B cell (primary cell): Measurements from ENCODE around the gene EEA1. TPM values are rescaled to one million over a fixed set of nuclear protein-coding genes. Genes with fewer than 3 reads are reported as not detected.

Experiments used
- ATAC-seq: fragments of 200-7000 bp; cut with Tn5 transposase; one replicate; pipeline ENCODE4 v1.10.0; 2021; ENCODE audit warnings: low read depth, mild to moderate bottlenecking, moderate number of reproducible peaks, moderate library complexity
- CTCF ChIA-PET: fragments of 350-600 bp; sonication (Branson Sonifier 250); formaldehyde crosslinking; loops from one replicate; lab custom pipeline; 2021; ENCODE audit warnings: antibody characterized with exemption, inconsistent platforms; lab: Charles Lee
- POLR2A ChIA-PET: fragments of 350-600 bp; sonication (Branson Sonifier 250); formaldehyde crosslinking; loops from one replicate; lab custom pipeline; 2021; ENCODE audit warnings: antibody characterized with exemption; lab: Charles Lee
- DNase-seq: peaks from one replicate; pipeline ENCODE4 v3.0.0; 2013
- H2AFZ ChIP-seq: 2 replicates; pipeline ENCODE4 v1.6.1; 2012; ENCODE audit warnings: mild to moderate bottlenecking, low read depth, low read length; ENCODE audit not compliant: insufficient read depth, poor library complexity, severe bottlenecking
- H3K27ac ChIP-seq, 2 donors: 1 replicate in 1 of 2; 2 replicates in 1 of 2; pipeline ENCODE4 v1.5.1; 2012 to 2013; ENCODE audit warnings: low read length in 2 of 2, mild to moderate bottlenecking in 2 of 2, moderate library complexity in 1 of 2
- H3K27me3 ChIP-seq, 4 experiments: fragments of 200-600 bp in 1 of 4; sonication (generic) in 1 of 4; replicated peaks in 1 of 4; 1 replicate in 2 of 4; 2 replicates in 2 of 4; pipeline versions ENCODE4 v1.6.1 to v1.7.0; 2013 to 2016; ENCODE audit warnings: low read length in 3 of 4, mild to moderate bottlenecking in 2 of 4, mixed read lengths in 1 of 4, moderate library complexity in 1 of 4; ENCODE audit not compliant: insufficient read depth in 4 of 4, control insufficient read depth in 3 of 4; ENCODE audit errors: control extremely low read depth in 1 of 4
- H3K36me3 ChIP-seq, 2 experiments: replicated peaks in 1 of 2; 1 replicate in 1 of 2; 2 replicates in 1 of 2; pipeline versions ENCODE4 v1.6.1 to v1.7.1; 2013; ENCODE audit warnings: low read length in 1 of 2; ENCODE audit not compliant: insufficient read depth in 2 of 2, control insufficient read depth in 1 of 2; ENCODE audit errors: control extremely low read depth in 1 of 2, extremely low read depth in 1 of 2
- H3K4me1 ChIP-seq, 2 donors: fragments of 200-600 bp in 1 of 2; sonication (generic) in 1 of 2; 1 replicate in 1 of 2; 2 replicates in 1 of 2; pipeline versions ENCODE4 v1.5.1 to v1.6.1; 2013 to 2017; ENCODE audit warnings: low read length in 2 of 2; ENCODE audit not compliant: control insufficient read depth in 2 of 2, insufficient read depth in 2 of 2
- H3K4me2 ChIP-seq: replicated peaks from 2 replicates; pipeline ENCODE3; 2012; ENCODE audit warnings: mild to moderate bottlenecking, low read depth, low read length; ENCODE audit not compliant: poor library complexity, severe bottlenecking
- H3K4me3 ChIP-seq, 5 experiments: fragments of 200-600 bp in 1 of 5; sonication (generic) in 1 of 5; 1 replicate in 3 of 5; 2 replicates in 2 of 5; pipeline versions ENCODE4 v1.5.1 to v1.7.0; 2011 to 2016; ENCODE audit warnings: low read length in 4 of 5, mild to moderate bottlenecking in 4 of 5, low read depth in 2 of 5, control low read depth in 1 of 5, moderate library complexity in 1 of 5; ENCODE audit not compliant: insufficient read depth in 1 of 5; ENCODE audit errors: control extremely low read depth in 1 of 5, extremely low read depth in 1 of 5
- H3K79me2 ChIP-seq: fragments of 200-600 bp; sonication (generic); one replicate; pipeline ENCODE4 v1.6.0; 2016; ENCODE audit warnings: low read length; ENCODE audit not compliant: control insufficient read depth, insufficient read depth
- H3K9ac ChIP-seq: fragments of 200-600 bp; sonication (generic); 2 replicates; pipeline ENCODE4 v1.6.1; 2017; ENCODE audit warnings: mild to moderate bottlenecking, low read length, moderate library complexity
- H3K9me3 ChIP-seq, 3 donors: one replicate each; pipeline versions ENCODE4 v1.6.1 to v1.7.1; 2013; ENCODE audit warnings: low read length in 2 of 3; ENCODE audit not compliant: control insufficient read depth in 2 of 3, insufficient read depth in 1 of 3; ENCODE audit errors: control extremely low read depth in 1 of 3
- H4K20me1 ChIP-seq: 2 replicates; pipeline ENCODE4 v1.6.0; 2012; ENCODE audit warnings: mild to moderate bottlenecking, low read length; ENCODE audit not compliant: insufficient read depth, control insufficient read depth, poor library complexity, severe bottlenecking
- H3K27ac Mint-ChIP-seq: one replicate; pipeline ENCODE4 v1.8.0; 2021; ENCODE audit warnings: mixed read lengths
- H3K27me3 Mint-ChIP-seq: one replicate; pipeline ENCODE4 v1.8.0; 2021; ENCODE audit warnings: mixed read lengths
- H3K4me1 Mint-ChIP-seq: one replicate; pipeline ENCODE4 v1.8.0; 2021; ENCODE audit warnings: mixed read lengths
- H3K4me3 Mint-ChIP-seq: one replicate; pipeline ENCODE4 v1.8.0; 2021; ENCODE audit warnings: mixed read lengths
- H3K9me3 Mint-ChIP-seq: one replicate; pipeline ENCODE4 v1.8.0; 2022; ENCODE audit warnings: mixed read lengths; ENCODE audit not compliant: insufficient read depth
- EZH2 ChIP-seq: IDR thresholded peaks from 2 replicates; pipeline ENCODE4 v1.6.1; 2012; ENCODE audit warnings: borderline replicate concordance, low read depth, mild to moderate bottlenecking, moderate library complexity, low read length; ENCODE audit not compliant: insufficient read depth, poor library complexity, severe bottlenecking
- WGBS: methylation state at CpG from one replicate; pipeline ENCODE4 v1.1.5; 2013; ENCODE audit warnings: missing lambda C conversion rate; ENCODE audit not compliant: insufficient coverage; 5-methylcytosine and 5-hydroxymethylcytosine counted together
- intact Hi-C: fragments of 100-400 bp; cut with micrococcal nuclease; formaldehyde crosslinking; loops from one replicate; pipeline ENCODE4 v1.10.0; 2022
- polyA plus RNA-seq: library from polyadenylated mRNA; depleted of rRNA; stranded (reverse); fragments of >200 nt; gene quantifications from 2 replicates; pipeline ENCODE4 v1.2.3, GENCODE V29; 2012
- total RNA-seq, 2 donors: library from RNA; stranded (reverse); fragments of 120-200 nt in 1 of 2; gene quantifications; 1 replicate in 1 of 2; 2 replicates in 1 of 2; pipeline versions ENCODE4 v1.2.3 to v1.2.4, GENCODE V29; 2013 to 2022
- TF ChIP-seq, protein P1 (sequence below): fragments of 200-600 bp; IDR thresholded peaks from one replicate; pipeline ENCODE4 v1.8.0; 2022; ENCODE audit warnings: antibody characterized with exemption, mild to moderate bottlenecking

The EEA1 gene
- total and polyA plus RNA-seq, 2 donors (not counting 1 experiment from before 2014, with no cell fraction given): 1.8 to 26.3 TPM

DNA sequence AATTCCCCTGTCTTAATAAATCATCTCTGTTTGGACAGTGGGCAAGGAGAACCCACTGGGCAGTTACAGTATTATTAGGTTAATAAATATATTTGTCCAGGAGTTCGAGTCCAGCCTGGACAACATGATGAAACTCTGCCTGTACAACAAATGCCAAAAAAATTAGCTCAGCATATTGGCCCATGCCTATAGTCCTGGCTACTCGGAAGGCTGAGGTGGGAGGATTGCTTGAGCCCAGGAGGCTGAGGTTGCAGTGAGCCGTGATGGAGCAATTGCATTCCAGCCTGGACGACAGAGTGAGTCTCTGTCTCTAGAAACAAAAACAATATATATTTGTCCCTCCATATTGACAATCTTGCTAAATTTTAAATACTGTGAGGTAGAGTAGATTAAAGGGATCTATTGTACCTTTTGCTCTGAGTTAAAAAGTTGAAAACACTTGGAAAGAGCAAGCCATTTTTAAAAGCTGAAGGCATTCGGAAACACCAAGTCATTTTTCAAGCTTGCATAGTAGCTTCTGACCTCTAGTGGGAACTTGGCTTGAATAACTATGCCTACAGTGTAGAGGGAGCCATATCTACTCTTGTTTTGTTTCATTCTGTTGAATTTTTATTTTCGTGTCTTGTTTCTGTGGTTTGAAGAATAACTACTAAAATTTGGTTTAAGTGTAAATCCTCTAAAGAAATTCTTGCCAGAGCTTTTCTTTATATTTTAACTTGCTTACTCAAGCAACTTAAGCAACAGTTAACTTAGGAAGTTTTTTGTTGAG, 14.6 kb upstream of the EEA1 start:
- intact Hi-C loops: loop anchor here (5.0 to 10.0 kb wide), 3 partner anchors 34 to 1521 kb away; partner anchors contain the start of gene CRADD
- no peak overlapping the region for H3K9ac ChIP-seq
- Mint-ChIP-seq H3K9me3 (peaks cover 3% of the 10 kb centered on the region), H3K4me1 (peaks cover 31% of the 10 kb centered on the region), H3K27me3 (no peaks in the 10 kb centered on the region), H3K27ac (peak overlapping the region; percentile 61), H3K4me3 (no peak overlapping the region)
- DNase-seq: no peak
- ChIA-PET POLR2A (interaction anchor here (0.5 to 0.6 kb wide), 2 partner anchors 34 to 522 kb away, joined by 3 to 4 read pairs; no protein-coding TSS in a partner anchor), CTCF (interaction anchor here (0.6 to 2.0 kb wide), 6 partner anchors 10 to 453 kb away, joined by 3 to 8 read pairs (median 4); partner anchors contain the start of gene EEA1)
- no peak for ATAC-seq
- TF ChIP-seq, protein P1, sequence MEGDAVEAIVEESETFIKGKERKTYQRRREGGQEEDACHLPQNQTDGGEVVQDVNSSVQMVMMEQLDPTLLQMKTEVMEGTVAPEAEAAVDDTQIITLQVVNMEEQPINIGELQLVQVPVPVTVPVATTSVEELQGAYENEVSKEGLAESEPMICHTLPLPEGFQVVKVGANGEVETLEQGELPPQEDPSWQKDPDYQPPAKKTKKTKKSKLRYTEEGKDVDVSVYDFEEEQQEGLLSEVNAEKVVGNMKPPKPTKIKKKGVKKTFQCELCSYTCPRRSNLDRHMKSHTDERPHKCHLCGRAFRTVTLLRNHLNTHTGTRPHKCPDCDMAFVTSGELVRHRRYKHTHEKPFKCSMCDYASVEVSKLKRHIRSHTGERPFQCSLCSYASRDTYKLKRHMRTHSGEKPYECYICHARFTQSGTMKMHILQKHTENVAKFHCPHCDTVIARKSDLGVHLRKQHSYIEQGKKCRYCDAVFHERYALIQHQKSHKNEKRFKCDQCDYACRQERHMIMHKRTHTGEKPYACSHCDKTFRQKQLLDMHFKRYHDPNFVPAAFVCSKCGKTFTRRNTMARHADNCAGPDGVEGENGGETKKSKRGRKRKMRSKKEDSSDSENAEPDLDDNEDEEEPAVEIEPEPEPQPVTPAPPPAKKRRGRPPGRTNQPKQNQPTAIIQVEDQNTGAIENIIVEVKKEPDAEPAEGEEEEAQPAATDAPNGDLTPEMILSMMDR: no peak
- no peak for TF ChIP-seq EZH2
- no peaks in the 10 kb centered on the region for H4K20me1 ChIP-seq
- H3K9me3 ChIP-seq: peaks cover 0 to 21% (median 11%) of the 10 kb centered on the region in 3 donors
- H3K4me3 ChIP-seq: no peak overlapping the region
- no peak overlapping the region for H2AFZ ChIP-seq
- peaks cover 10% of the 10 kb centered on the region for H3K79me2 ChIP-seq
- H3K4me2 ChIP-seq: peak overlapping the region; percentile 20
- no peaks in the 10 kb centered on the region for H3K27me3 ChIP-seq
- WGBS: 100% methylated on average over 1 of the region's 6 CpGs
- peaks cover 0 to 7% of the 10 kb centered on the region in 2 experiments for H3K36me3 ChIP-seq
- H3K4me1 ChIP-seq: peaks cover 15 to 32% of the 10 kb centered on the region in 2 donors
- peak overlapping the region in 1 of 2 donors; percentile 9 for H3K27ac ChIP-seq

DNA sequence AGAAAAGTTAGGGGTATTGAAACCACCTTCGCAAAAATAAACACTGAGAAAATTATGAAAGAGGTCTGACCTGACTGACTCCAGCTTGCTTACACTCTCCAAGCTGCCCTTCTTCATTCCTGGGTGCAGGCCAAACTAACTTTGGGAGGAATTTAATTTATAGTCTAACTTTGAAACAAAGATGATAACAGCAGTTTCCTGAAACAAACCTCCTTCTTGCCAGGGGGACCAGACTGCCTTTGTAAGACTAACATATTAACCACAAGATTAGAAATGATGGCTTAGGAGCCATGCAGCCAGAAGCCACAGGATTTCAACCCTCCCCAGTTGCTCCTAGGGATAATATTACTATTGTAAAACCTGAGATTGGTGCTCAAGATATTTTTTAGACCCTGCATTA, 13.8 kb upstream of the EEA1 start:
- Histone ChIP-seq H4K20me1 (no peaks in the 10 kb centered on the region), H3K27me3 (no peaks in the 10 kb centered on the region), H3K36me3 (peaks cover 0 to 6% of the 10 kb centered on the region in 2 experiments), H3K79me2 (peaks cover 10% of the 10 kb centered on the region), H3K4me1 (peaks cover 15 to 32% of the 10 kb centered on the region in 2 donors), H2AFZ (no peak overlapping the region), H3K4me2 (no peak overlapping the region), H3K4me3 (no peak overlapping the region), H3K9ac (no peak overlapping the region), H3K9me3 (peaks cover 0 to 21% (median 11%) of the 10 kb centered on the region in 3 donors), H3K27ac (no peak overlapping the region)
- ChIA-PET POLR2A (no interaction called here), CTCF (interaction anchor here (1.1 to 2.0 kb wide), 2 partner anchors 34 to 45 kb away, joined by 3 to 8 read pairs; no protein-coding TSS in a partner anchor)
- DNase-seq: no peak
- Mint-ChIP-seq H3K27me3 (no peaks in the 10 kb centered on the region), H3K9me3 (peaks cover 3% of the 10 kb centered on the region), H3K4me1 (peaks cover 30% of the 10 kb centered on the region), H3K4me3 (no peak overlapping the region), H3K27ac (peak overlapping the region; percentile 5)
- TF ChIP-seq, protein P1: no peak
- no peak for ATAC-seq
- WGBS: no CpG with 5 or more reads among the region's 1 CpG
- intact Hi-C loops: loop anchor here (5.0 to 10.0 kb wide), 3 partner anchors 34 to 1522 kb away; partner anchors contain the start of gene CRADD
